Measurements from ENCODE around the gene KDSR.

KDSR gene, protein sequence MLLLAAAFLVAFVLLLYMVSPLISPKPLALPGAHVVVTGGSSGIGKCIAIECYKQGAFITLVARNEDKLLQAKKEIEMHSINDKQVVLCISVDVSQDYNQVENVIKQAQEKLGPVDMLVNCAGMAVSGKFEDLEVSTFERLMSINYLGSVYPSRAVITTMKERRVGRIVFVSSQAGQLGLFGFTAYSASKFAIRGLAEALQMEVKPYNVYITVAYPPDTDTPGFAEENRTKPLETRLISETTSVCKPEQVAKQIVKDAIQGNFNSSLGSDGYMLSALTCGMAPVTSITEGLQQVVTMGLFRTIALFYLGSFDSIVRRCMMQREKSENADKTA
- 130 to 154 reads per million in 2 experiments for total RNA-seq

GRCh38 chr18:63367053-63367953, at the start of gene KDSR:
KDSR (minus strand) TSS chr18:63367206; CDS start chr18:63367118, 88 bp downstream.
- DNase-seq (ENCODE audit: low read depth): peak; percentile 72

DNA sequence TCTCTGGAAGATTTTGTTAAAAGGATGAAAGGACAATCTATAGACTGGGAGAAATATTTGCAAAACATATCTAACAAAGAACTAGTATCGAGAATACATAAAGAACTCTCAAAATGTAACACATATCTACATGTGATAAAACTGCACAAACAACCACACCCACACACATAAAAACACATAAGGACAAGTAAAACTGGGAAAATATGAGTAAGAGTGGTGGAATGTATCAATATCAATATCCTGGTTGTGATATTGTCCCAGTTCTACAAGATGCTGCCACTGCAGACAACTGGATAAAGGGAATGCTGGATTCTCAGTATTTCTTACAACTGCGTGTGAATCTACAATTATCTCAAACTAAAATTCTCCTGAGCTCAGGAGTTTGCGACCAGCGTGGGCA, 45.9 kb upstream of the KDSR start:
- DNase-seq (ENCODE audit: low read depth): no peak

DNA sequence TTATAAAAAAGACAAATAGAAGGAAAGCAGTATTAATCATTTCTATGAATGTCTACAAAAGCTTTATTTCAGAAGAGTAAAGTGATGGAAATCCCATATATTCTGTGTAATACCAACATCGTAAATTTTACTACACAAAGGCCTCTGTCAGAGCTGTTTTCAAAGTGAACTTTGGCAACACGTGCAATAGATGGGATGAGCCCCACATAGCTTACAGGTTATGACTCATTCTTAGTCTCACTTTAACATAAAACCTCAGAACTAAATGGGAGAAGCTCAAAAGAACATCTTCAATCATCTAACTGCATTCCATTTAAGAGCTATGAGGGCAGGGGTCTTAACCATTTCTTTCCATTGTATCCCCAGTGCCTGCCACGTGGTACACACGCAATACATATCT, 43.8 kb upstream of the KDSR start:
- DNase-seq (ENCODE audit: low read depth): no peak

DNA sequence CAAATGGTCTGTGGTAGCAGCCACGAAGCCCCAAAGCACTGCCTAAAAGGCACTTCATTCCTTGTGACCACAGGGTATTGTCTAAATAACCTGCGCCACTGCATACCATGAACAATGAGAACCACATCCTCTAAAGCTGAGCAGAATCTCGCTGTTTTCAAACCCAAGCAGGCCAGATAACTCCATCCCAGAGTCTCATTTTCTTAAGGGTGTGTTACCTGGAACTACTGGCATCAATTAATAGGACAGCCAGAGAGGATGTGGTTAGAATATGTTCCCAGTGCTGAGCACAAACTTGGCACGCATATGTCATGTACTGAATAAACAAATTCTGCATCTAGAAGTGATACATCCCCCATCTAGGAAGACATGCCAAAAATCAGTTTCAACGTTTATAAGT, 42.3 kb upstream of the KDSR start:
- DNase-seq (ENCODE audit: low read depth): no peak

DNA sequence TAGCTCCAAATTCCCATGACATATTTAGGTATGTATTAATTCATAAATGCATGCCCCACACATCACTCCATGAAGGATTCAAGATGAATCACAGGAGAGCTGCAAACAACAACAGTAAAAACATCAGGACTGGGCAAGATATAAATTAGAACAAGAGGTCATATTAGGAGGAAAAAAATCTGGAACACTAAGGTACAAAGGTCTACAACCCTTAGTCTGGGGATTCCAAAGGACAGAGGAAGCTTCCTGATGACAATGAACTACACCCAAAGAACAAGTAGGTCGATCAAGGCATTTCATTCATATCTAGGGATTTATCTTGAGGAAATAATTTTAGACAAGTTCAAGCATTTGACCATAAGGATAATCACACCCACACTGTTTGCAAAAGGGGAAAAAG, 40.7 kb upstream of the KDSR start:
- DNase-seq (ENCODE audit: low read depth): no peak

GRCh38 chr18:63405986-63406385, 39.0 kb upstream of the KDSR start:
- no peak for DNase-seq (ENCODE audit: low read depth)

DNA sequence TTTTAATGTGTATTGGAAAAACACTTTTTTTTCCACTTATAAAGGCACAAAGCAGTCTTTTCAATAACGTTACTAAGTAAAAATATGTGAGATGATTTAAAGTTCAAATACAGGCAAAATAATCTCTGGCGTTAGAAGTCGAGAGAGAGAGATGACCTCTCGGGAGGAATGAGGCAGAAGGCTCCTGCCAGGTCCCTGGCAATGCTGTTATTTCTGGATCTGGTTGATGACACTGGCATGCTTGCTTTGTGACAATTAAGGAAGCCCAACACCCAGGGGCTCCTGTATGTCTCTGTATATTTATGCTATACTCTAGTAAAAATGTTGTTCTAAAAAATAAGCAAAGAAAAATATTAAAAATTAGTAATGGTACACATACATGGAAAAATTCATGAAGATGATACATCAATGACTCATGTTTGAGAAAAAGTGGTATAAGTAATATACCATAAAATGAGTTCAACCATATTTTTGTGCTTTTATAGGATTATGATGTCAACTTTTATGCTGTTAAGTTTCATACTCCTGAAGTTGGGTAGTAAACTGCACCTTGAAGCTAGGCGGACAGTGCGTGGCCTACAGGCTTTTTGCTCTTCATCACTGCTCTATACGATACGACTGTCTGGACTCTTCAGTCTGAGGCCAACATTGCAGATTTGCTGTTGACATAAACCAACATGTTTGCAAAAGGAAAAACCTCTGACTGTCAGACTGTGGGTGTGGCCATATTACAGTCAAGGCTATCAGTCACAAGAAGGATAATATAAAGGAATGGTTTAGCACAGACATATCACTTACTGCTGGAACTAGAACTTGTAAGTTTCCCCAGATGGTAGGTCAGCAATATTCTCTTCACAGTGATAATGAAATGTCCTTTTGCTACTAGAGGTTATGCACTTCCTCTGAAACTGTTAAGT, 35.5 kb upstream of the KDSR start:
- no peak for DNase-seq (ENCODE audit: low read depth)

DNA sequence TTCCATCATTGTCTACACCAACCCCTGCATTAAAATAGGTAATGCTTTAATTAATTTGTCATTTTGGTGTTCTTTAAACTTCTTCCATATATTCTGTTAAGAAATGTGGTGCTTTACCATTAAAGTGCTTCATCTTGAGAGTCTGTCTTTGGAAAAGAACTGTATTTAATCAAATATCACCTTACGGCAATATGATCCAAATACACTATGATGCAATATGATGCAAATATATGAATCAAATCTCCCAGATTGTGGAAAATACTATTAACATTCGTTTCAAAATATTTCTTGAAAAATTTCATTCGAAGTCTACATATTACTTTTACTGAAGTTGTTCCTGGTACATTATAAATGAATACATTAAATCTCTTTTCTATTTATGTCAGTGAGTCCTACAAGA, 32.3 kb upstream of the KDSR start:
- DNase-seq (ENCODE audit: low read depth): no peak

- no peak for DNase-seq (ENCODE audit: low read depth)
These were observed 30.3 kb upstream of the KDSR start for GRCh38 chr18:63397349-63397748.

GRCh38 chr18:63395503-63395902, 28.5 kb upstream of the KDSR start:
- no peak for DNase-seq (ENCODE audit: low read depth)

GRCh38 chr18:63394954-63395353, 27.9 kb upstream of the KDSR start:
- DNase-seq (ENCODE audit: low read depth): no peak

GRCh38 chr18:63387861-63388260, 20.9 kb upstream of the KDSR start:
- DNase-seq (ENCODE audit: low read depth): no peak

DNA sequence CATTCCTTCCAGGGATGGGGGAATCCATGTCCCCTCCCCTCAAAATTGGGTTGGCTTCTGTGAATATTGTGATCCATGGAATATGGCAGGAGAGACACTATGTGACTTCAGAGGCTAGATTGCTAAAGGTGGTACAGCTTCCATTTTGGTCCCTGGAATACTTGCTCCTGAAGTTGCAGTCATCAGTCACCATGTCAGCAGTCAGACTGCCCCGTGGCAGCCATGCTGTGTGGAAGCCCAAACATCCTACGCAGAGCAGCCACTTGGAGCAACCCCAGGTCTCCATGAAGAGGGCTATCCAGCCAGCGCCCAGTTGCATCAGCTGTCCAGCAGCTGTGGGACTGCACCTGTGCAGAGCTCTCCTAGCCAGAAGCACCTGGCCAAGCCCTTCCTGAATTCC, 15.8 kb upstream of the KDSR start:
- no peak for DNase-seq (ENCODE audit: low read depth)

DNA sequence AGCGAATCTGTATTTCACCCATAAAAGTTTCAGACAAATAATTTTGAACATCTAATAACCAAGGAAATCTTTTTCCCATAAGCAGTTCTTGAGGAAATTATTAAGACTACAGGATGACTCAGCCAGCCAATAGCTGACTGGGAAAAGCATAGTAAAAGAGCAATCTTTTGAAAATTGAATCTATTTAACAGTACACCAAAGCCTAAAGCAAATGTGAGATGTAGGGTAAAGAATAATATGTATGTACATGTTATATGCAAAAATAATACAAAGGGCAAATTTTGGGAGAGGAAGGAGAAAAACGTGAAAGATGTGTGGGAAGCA, 12.6 kb upstream of the KDSR start:
- DNase-seq (ENCODE audit: low read depth): no peak

DNA sequence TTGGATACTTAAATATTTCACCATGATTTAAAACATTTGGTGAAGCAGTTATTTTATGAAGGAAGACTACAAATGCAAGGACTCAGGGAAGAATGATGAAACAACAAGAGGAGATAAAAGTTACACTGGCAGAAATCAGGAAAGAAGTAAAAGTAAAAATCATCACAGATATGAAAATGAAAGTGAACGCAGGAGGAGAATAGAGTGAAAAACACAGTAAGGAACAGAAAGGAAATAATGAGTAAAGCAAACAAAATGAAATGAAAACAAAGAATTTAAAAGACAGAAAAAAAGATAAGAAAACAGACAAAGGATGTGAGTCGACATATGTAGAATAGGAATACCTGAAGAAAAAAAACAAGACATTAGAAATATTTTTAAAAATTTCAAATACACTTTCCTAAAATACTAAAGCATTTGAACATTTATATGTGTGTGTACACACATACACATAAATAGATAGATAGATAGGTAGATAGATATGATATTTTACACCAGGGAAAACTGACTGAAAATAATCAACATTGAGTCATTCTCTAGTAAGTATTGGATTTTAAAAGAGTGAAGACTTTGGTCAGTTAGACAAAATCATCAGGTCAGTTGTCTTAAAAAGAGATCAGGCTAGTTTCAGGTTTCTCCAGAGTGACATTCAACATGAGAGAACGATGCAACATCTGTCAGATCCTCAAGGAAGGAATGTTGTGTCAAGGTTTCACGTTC, 12.1 kb upstream of the KDSR start:
- no peak for DNase-seq (ENCODE audit: low read depth)

GRCh38 chr18:63377275-63377980, 10.4 kb upstream of the KDSR start:
- DNase-seq (ENCODE audit: low read depth): no peak

- no peak for DNase-seq (ENCODE audit: low read depth)
These were observed 9.5 kb upstream of the KDSR start for GRCh38 chr18:63376538-63376937.

DNA sequence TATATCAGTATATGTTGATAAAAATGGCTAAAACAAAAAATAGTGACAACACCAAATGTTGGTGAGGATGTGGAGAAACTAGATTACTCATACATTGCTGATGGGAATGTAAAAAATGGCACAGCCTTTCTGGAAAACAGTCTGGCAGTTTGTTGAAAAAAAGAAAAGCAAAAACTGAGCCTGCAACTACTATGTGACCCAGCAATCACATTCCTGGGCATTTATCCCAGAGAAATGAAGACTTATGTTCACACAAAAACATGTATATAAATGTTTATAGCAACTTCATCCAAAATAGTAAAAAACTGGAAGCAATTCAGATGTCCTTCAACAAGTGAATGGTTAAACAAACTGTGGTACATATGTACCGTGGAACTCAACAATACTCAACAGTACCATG, 7.5 kb upstream of the KDSR start:
- no peak for DNase-seq (ENCODE audit: low read depth)

DNA sequence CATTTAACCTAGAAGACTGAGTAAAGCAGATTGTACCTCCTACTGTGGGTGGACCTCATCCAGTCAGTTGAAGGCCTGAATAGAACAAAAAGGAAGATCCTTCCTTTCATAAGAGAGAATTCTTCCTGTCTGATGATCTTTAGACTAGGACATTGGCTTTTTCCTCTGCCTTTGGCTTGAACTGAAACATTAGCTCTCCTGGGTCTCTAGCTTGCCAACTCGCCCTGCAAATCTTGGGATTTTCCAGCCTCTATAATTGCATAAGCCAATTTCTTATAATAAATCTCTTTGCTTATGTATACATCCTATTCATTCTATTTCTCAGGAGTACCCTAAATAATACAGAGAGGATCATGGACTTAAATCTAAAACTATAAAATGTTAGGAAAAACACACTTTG, 6.2 kb upstream of the KDSR start:
- no peak for DNase-seq (ENCODE audit: low read depth)

DNA sequence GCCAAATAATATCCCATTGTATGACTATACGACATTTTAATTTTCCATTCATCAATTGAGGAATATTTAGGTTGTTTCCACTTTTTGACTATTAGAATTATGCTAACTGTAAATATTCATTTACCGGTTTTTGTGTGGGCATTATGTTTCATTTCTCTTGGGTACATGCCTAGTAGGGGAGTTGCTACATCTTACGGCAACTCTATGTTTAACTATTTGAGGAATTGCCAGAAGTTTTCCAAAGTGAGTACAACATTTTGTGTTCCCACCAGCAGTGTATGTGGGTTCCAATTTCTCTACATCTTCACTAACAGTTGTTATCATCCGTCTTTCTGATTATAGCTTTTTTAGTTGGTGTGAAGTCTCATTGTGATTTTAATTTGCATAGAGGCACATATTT, 1.6 kb upstream of the KDSR start:
- DNase-seq (ENCODE audit: low read depth): no peak

Measured in T follicular helper cell (primary cell).